Activated naive CD4-positive, alpha-beta T cell treated with anti-CD3 and anti-CD28 coated beads, Interleukin-2, amount 50 U/mL, for 72 hours (primary cell): ENCODE measurements around the gene TMEM165. TPM values are rescaled to one million over a fixed set of nuclear protein-coding genes. Genes with fewer than 3 reads are reported as not detected.

ENCODE experiments used
- ATAC-seq, 2 donors: fragments of 150-1000 bp; cut with Tn5 transposase; 2 replicates each; pipeline ENCODE4 v1.10.0; 2021; ENCODE audit warnings: mild to moderate bottlenecking in 2 of 2, moderate library complexity in 2 of 2
- DNase-seq, 2 donors: peaks; one replicate each; pipeline ENCODE4 v3.0.0; 2021 to 2022; ENCODE audit warnings: low spot score in 2 of 2
- H3K27ac Mint-ChIP-seq, 2 donors: one replicate each; pipeline ENCODE4 v1.8.0; 2022; ENCODE audit warnings: mild to moderate bottlenecking in 2 of 2, mixed read lengths in 2 of 2
- H3K36me3 Mint-ChIP-seq, 2 donors: one replicate each; pipeline ENCODE4 v1.8.0; 2022; ENCODE audit warnings: mixed read lengths in 2 of 2
- H3K9me3 Mint-ChIP-seq, 2 donors: one replicate each; pipeline ENCODE4 v1.8.0; 2022; ENCODE audit warnings: mixed read lengths in 2 of 2
- total RNA-seq, 2 donors: library from RNA; stranded (reverse); gene quantifications; one replicate each; pipeline ENCODE4 v1.2.3, GENCODE V29; 2022

TMEM165 gene
- total RNA-seq, 2 donors from 2014 or later, result 64.5 to 71.3 TPM

DNA sequence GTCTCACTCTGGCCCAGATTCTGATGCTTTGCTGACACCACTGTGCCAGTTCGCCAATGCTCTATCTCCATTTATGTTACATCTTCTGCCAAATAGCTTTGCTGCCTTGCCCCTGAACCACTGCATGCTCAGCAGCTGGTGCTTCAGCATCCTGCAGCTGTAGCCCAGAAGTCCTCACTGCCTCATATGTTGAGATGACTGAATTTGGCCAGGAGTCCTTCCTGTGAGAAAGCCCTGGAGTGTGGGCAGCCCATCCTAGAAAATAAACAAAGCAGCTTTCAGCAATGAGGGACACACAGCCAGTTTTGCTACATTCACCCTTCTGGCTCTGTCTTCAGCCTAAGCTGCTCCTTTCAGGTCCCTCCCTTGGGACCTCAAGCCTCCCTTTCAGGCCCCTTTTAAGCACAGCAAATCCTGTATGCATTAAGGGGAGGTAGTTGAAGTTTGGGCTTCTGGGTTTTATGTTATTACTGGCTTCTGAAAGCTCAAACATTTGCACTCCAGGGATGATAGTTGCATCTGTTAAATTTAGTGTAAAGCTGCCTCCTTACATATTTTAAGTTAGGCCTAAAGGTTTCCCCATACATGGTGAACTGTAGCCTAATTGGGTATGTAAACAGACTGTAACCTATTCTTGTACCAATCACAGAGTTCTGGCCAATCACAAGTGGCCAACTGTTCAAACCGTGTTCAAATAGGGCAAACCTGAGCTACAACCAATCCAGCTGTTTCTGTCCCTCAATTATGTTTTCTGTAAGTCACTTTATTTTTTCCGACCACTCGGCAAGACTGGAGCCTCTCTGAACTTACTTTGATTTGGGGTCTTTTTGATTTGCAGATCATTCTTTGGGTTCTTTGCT lies 2.1 kb upstream of the TMEM165 start:
- DNase-seq (no peak), ATAC-seq (no peak)
- Mint-ChIP-seq H3K27ac (no peak overlapping the region), H3K9me3 (no peaks in the 10 kb centered on the region), H3K36me3 (peaks cover 20 to 26% of the 10 kb centered on the region in 2 donors)

DNA sequence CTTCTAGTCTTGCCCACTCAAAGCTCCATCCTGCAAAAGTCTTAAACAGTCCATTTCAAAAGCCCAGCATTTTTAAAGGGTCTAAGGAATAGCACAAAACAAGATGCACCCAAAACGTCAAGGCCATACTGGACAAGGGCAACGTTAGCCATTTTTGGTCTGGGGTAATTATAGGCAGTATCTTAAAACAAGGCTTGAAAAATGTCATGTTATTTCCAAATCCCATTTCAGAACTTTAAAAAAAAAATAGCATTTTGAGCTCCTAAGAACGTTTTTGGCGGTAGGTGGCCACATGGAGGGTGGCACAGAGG lies 584 bp upstream of the TMEM165 start:
- peak overlapping the region; percentile 91 to 99 for H3K27ac Mint-ChIP-seq
- DNase-seq, result no peak
- no peaks in the 10 kb centered on the region for H3K9me3 Mint-ChIP-seq
- ATAC-seq, result no peak
- H3K36me3 Mint-ChIP-seq, result peaks cover 26 to 27% of the 10 kb centered on the region in 2 donors

DNA sequence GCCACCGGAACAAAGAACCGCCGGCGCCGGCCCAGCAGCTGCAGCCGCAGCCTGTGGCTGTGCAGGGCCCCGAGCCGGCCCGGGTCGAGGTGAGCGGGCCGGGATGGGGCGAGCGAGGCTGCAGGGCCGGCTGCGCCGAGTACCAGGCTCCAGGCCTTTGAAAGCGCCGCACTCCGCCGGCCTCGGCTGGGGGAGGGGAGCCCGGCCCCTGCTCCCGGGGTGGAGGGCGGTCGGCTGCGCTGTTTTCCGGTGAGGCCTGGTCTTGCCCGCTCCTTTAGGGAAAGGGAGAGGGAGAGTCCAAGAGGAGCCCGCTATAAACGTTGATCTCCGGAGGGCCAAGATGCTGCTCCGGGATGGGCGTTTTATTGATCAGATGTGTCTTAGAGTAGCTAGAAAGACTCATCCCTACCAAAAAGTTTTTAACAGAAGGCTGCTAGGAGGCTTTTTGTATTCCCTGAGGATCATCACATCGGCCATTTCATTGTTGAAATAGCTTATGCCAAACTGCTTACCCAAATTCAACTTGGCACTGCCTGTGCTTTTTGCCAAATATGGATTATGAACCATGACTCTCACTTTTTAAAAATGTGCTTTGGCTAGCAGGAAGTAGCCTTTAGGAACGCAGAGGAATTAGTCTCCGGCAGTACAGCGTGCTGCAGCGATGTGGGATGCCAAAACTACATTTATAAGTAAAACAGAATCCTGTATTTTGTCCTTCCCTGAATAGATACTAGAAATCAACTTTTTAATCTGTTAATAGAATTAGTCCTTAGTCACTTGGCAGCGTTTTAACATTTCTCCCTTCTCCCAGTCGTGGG lies 760 bp downstream of the TMEM165 start:
- peak; percentile 15 to 21 for ATAC-seq
- H3K27ac Mint-ChIP-seq, result peak overlapping the region; percentile 80 to 98
- peaks cover 26 to 27% of the 10 kb centered on the region in 2 donors for H3K36me3 Mint-ChIP-seq
- peak; percentile 39 to 59 for DNase-seq
- H3K9me3 Mint-ChIP-seq, result no peaks in the 10 kb centered on the region

DNA sequence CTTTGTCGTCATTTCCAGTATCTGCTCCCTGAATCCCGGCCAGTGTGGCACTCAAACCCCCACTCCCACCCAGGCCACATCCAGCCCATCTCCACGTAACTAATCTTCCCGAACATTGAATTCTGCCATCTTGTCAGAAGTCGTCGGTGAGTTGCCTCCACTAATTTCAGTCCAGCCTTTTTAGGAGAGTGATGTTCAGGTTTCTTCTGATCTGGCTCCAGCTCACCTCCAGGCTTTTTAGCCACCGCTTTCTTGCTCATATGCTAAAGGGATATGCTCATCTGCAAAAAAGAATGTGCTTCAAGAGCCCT lies 1.3 kb downstream of the TMEM165 start:
- Mint-ChIP-seq H3K9me3 (no peaks in the 10 kb centered on the region), H3K36me3 (peaks cover 26 to 27% of the 10 kb centered on the region in 2 donors), H3K27ac (peak overlapping the region; percentile 80 to 98)
- ATAC-seq (no peak), DNase-seq (no peak)

DNA sequence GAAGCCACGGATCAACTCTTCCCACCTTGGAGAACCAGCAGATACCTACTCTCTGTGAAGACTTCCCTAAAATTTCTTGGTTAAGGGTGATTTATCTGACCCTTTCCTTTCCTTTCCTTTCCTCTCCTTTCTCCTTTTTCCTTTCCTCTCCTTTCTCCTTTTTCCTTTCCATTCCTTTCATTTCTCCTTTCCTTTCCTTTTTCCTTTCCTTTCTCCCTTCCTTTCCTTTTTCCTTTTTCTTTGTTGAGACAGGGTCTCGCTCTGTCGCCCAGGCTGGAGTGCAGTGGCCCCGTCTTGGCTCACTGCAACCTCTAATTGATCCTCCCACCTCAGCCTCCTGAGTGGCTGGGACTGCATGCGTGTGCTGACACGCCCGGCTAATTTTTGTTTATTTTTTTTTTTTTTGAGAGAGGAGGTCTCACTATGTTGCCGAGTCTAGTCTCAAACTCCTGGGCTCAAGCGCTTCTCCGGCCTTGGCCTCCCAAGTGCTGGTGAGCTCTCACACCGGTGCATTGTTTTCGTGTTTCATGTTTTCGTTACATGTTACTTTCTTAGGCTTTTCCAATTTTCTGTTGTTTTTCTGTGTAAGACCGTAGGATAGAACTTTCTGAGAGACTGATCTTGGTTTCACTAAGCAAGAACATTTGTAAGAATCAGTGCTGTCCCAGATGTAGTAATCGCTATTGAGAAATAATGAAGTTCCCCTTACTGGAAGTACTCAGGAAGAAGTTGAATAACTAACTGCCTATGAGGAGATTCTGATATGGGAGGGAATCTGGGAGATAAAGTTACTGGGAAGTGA lies 2.0 kb downstream of the TMEM165 start:
- no peak for ATAC-seq
- Mint-ChIP-seq H3K27ac (peak overlapping the region; percentile 80 to 98), H3K36me3 (peaks cover 26 to 27% of the 10 kb centered on the region in 2 donors), H3K9me3 (no peaks in the 10 kb centered on the region)
- no peak for DNase-seq

DNA sequence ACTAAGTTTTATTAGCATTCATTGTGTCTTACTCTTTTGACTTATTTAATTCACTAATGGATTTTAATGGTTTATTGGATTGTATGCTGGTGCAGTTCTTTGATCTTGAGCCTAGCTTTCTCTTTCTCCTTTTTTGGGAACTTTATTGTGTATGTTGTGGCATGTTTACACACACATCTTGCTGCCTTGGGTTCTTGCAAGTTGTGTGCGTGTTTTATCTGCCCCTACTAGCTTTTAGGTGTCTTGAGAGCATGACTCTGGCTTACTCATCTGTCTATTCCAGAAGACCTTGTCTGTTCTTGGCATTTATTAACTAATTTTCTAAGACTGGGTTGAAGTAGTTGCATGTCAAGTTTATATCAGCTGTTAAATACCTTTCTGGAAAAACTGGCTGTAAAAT lies 2.7 kb downstream of the TMEM165 start:
- DNase-seq (no peak), ATAC-seq (no peak)
- Mint-ChIP-seq H3K36me3 (peaks cover 27% of the 10 kb centered on the region in 2 donors), H3K27ac (no peak overlapping the region), H3K9me3 (no peaks in the 10 kb centered on the region)

DNA sequence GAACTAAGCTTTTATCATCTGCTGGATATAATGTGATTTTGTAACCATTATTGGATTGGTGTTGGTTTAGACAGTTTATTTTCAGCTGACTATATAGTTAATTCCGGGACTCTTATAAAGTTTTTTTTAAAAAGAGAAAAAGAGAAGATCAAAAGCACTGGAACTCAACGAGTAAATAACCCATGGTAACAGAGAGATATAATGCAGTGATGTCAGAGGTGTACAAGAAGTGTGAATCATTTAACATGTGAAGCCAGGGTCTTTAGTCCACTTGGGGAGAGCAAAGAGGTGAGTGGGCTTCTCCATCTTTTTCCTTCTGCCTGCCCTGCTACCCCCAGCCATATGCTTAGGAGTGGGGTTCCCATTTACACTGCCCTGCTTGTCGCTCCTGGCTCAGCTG lies 3.2 kb downstream of the TMEM165 start:
- DNase-seq (no peak), ATAC-seq (no peak)
- Mint-ChIP-seq H3K27ac (peak overlapping the region in 1 of 2 donors; percentile 56), H3K9me3 (no peaks in the 10 kb centered on the region), H3K36me3 (peaks cover 32% of the 10 kb centered on the region in 2 donors)

DNA sequence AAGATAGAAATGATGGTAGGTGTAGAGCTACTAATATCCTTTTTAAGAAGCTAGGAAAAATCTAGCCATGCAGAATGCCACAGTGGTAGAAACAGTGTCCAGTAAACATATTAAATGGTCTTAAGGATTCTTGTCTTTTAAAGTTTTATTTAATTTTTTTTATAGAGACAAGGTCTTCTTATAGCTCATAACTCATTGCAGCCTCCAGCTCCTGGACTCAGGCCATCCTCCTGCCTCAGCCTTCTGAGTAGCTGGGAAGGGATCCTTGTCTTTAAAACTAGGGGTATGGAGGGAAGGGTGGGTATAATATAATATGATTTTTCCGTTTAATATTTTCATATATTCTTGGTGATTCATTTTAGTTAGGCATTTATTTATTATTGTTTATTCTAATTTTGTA lies 3.8 kb downstream of the TMEM165 start:
- ATAC-seq (no peak), DNase-seq (no peak)
- no peaks in the 10 kb centered on the region for H3K9me3 Mint-ChIP-seq
- peaks cover 34% of the 10 kb centered on the region in 2 donors for H3K36me3 Mint-ChIP-seq
- H3K27ac Mint-ChIP-seq, result no peak overlapping the region

DNA sequence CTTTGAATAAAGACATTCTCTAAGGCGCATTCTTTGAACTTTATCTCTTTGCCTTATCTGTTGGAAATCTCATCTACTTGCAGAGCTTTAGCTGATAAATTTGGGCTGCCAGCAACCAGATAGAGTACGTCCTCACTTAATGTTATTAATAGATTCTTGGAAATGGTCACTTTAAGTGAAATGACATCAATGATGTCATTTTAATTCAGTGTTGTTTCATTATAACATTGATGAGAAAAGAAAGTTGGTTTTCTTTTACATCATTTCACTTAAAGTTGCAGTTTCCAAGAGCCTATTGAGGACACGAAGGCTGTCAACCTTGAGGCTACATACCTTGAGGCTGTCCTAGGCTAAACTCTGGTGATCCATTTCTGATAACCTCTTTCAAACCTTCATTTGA lies 9.3 kb downstream of the TMEM165 start:
- ATAC-seq (no peak), DNase-seq (no peak)
- Mint-ChIP-seq H3K9me3 (no peaks in the 10 kb centered on the region), H3K36me3 (peaks cover 24 to 31% of the 10 kb centered on the region in 2 donors), H3K27ac (peak overlapping the region in 1 of 2 donors; percentile 75)

DNA sequence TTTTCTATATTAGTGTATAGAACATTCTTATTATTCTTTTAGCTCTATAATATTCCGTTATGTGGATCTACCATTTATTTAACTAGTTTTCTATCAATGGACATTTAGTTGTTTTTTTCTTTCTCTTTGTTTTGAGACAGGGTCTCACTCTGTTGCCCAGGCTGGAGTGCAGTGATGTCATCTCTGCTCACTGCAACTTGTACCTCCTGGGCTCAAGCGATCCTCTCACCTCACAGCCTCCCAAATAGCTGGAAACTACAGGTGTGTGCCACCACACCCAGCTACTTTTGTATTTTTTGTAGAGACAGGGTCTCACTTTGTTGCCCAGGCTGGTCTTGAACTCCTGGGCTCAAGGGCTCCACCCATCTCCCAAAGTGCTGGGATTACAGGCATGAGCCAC lies 10.8 kb downstream of the TMEM165 start:
- ATAC-seq, result no peak
- Mint-ChIP-seq H3K9me3 (no peaks in the 10 kb centered on the region), H3K36me3 (peaks cover 24 to 31% of the 10 kb centered on the region in 2 donors), H3K27ac (peak overlapping the region in 1 of 2 donors; percentile 81)
- no peak for DNase-seq

DNA sequence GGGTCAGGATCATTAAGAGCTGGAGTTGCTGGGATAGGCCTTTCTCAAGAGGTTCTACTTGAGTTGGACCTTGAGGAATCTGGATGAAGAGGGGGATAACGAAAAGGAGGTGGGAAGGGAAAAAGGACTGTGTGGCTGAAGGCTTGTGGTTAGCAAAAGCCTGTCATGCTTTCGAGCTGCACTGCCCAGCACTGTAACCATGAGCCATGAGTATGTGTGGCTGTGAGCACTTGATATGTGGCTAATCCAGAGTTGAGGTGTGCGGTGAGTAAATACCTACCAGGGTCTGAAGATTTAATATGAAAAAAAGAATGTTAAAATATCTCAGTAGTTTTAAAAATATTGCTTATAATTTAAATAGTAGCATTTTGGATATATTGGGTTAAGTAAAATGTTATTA lies 11.4 kb downstream of the TMEM165 start:
- H3K36me3 Mint-ChIP-seq, result peaks cover 24 to 31% of the 10 kb centered on the region in 2 donors
- ATAC-seq, result peak in 1 of 2 donors; percentile 52
- H3K27ac Mint-ChIP-seq, result no peak overlapping the region

DNA sequence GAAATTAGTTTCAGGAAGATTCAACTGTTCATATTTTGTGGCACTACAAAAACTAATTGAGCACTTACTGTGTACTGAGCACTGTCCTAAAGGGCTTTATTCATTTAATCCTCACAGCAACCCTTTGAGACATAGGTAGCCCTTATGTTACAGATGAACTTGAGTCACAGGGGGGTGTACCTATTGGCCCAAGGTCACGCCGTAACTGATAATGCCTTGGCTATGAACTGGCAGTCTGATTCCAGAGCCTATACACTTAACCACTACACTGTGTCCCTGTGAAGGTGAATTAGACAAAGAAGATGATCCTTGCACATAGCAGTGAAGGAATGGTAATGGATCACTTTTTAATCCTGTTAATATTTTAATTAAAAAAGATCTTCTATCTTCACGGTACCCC lies 12.0 kb downstream of the TMEM165 start:
- H3K36me3 Mint-ChIP-seq, result peaks cover 24 to 31% of the 10 kb centered on the region in 2 donors
- DNase-seq (no peak), ATAC-seq (no peak)
- H3K27ac Mint-ChIP-seq, result no peak overlapping the region
- H3K9me3 Mint-ChIP-seq, result no peaks in the 10 kb centered on the region

More for the DNA sequence above, 11.4 kb downstream of the TMEM165 start:
- no peaks in the 10 kb centered on the region for H3K9me3 Mint-ChIP-seq
- no peak for DNase-seq

DNA sequence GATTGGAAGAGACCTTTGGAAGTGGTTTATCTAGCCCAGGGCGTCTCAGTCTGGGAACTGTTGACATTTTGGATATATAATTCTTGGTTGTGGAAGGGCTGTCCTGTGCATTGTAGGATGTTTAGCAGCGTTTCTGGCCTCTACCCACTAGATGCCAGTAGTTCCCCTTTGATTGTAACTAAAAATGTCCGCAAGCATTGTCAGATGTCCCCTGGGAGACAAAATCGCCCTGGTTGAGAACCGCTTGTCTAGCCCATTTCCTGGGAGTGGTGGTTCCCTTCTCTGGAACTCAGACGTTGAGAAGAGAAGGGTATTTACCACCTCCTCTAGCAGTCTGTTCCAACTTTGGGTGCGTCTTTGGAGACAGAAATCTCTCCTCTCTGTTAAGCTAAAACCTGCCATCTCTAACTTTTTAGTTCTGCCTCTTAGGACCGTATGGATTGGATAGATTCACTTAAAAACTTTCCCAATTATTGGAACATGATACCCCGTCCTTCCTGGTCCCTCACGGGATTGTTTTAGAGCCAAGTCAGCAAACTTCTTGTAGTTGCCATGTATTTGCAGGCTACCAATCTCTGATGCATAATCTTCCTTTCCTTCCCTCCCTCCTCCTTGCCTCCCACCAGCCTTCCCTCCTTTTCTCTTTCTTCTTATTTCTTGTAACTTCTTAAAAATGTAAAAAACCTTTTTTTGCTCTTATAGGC lies 13.9 kb downstream of the TMEM165 start:
- ATAC-seq (no peak), DNase-seq (no peak)
- peak overlapping the region in 1 of 2 donors; percentile 38 for H3K27ac Mint-ChIP-seq
- peaks cover 17 to 22% of the 10 kb centered on the region in 2 donors for H3K36me3 Mint-ChIP-seq
- no peaks in the 10 kb centered on the region for H3K9me3 Mint-ChIP-seq

DNA sequence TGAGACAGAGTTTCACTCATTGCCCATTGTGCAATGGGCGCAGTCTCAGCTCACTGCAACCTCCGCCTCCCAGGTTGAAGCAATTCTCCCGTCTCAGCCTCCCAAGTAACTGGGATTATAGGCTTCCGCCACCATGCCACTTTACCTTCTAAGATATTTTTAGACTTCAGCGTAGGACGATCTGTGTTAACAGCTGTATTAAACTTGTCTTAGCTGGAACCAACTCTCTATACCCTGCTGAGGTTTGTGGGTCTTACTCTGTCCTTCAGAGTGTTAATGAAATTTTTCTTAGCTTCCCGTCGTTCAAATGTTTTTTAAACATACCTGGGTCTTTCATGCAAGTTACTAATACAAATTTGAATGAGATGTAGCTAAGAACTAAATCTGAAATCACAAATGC lies 14.7 kb downstream of the TMEM165 start:
- no peaks in the 10 kb centered on the region for H3K9me3 Mint-ChIP-seq
- H3K36me3 Mint-ChIP-seq, result peaks cover 12 to 14% of the 10 kb centered on the region in 2 donors
- ATAC-seq (no peak), DNase-seq (no peak)
- H3K27ac Mint-ChIP-seq, result peak overlapping the region in 1 of 2 donors; percentile 38

DNA sequence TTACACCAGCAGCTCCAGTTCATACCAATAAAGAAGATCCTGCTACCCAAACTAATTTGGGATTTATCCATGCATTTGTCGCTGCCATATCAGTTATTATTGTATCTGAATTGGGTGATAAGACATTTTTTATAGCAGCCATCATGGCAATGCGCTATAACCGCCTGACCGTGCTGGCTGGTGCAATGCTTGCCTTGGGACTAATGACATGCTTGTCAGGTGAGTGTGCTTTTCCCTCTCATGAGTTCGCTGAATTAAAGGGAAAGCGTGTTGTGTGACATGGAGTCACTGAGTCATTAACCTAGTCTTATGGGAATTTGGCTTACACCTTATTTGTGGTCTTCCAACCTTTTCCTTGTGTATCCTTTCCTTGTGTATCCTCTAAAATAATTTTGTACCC lies 15.9 kb downstream of the TMEM165 start:
- DNase-seq, result no peak

DNA sequence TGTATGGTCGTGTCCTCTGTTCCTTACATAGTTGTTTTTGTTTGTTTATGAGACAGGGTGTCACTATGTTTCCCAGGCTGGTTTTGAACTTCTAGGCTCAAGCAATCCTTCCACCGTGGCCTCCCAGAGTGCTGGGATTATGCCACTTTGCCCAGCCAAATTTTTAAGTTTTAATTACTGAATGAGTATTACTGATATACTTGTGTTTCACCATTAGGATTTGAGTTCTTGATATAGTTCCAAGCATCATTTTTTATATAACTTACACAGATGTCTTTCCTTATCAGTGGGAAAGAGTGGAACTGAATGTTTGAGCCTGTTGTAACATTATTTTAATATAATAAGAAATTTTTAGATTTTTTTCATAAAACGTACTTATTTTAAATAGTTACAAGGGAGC lies 20.4 kb downstream of the TMEM165 start:
- Mint-ChIP-seq H3K9me3 (no peaks in the 10 kb centered on the region), H3K36me3 (peaks cover 8 to 16% of the 10 kb centered on the region in 2 donors), H3K27ac (no peak overlapping the region)
- ATAC-seq, result no peak
- DNase-seq, result no peak

More for the DNA sequence above, 15.9 kb downstream of the TMEM165 start:
- Mint-ChIP-seq H3K27ac (no peak overlapping the region), H3K36me3 (peaks cover 4 to 7% of the 10 kb centered on the region in 2 donors), H3K9me3 (no peaks in the 10 kb centered on the region)
- ATAC-seq, result no peak
